HL-60/S4 (cell line): ENCODE data around the gene C11orf52.
"Not testable (repeated sequence)": the region's sequence is repeated elsewhere in the genome, so short reads cannot be mapped to it uniquely, and the experiment has no call there.

Experiments
- in situ Hi-C: fragments of 300-500 bp; cut with MboI; formaldehyde crosslinking; loops from 2 replicates; pipeline ENCODE4 v1.14.3; 2022; ENCODE audit warnings: low sequenced_read_pairs

C11orf52 gene

GRCh38 chr11:111912535-111912934 lies 6.2 kb upstream of the C11orf52 start, which contains the start of gene HSPB2:
Gene HSPB2, plus strand, starts transcription at chr11:111912734. Its CDS starts 96 bp downstream, at chr11:111912830.
- in situ Hi-C loops: no loop called here

GRCh38 chr11:111913031-111913861 lies 5.5 kb upstream of the C11orf52 start:
- in situ Hi-C loops: no loop called here

DNA sequence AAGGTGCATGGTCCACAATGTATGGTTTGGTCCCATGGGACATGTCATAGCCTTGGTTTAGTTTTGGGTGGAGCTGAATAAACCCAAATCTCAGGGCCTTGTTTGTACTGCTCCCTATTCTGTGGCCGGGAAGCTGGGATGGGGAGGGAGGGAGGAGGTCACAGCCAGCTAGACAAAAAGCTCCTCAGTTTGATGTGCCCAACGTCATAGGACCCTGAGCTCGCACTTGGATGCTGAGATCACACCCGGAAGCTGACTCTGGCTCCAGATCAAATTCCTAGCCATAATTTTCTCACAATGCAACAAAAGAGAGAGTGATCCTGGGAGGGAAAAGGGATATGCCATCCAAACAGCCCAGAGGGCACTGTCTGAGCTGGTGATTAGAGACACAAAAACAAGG lies 4.7 kb upstream of the C11orf52 start:
- in situ Hi-C loops: no loop called here

DNA sequence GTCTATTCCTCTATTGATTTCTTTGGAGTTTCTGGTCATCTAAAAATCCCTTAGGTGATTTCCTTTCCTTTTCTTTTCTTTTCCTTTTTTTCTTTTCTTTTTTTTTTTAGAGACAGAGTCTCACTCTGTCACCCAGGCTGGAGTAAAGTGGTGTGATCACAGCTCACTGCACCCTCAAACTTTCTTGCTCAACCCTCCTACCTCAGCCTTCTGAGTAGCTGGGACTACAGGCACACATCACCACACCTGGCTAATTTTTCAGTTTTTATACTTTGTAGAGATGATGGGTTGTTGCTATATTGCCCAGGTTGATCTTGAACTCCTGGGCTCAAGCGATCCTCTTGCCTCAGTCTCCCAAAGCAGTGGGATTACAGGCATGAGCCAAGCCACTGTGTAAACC lies 1.9 kb upstream of the C11orf52 start:
- in situ Hi-C loops: no loop called here

- in situ Hi-C loops: no loop called here
These were observed 1.4 kb upstream of the C11orf52 start for GRCh38 chr11:111917312-111917711.

DNA sequence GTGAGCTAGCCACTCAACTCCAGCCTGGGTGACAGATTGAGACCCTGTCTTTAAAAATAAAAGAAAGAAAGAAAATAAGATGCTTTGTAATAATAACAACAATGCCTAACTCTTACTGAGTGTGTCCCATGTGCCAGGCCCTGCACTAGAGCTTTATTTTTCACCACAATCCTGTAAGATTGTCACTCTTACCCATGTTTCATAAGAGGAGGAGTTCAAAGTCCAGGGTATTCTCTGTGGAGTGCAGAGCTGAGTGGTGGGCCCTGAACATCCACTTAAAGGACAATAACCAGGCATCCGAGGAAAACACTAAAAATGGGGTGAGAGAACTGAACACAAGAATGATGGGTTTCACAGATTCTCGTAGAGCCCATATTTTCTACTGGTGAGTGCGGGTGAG lies 925 bp upstream of the C11orf52 start:
- in situ Hi-C loops: no loop called here

DNA sequence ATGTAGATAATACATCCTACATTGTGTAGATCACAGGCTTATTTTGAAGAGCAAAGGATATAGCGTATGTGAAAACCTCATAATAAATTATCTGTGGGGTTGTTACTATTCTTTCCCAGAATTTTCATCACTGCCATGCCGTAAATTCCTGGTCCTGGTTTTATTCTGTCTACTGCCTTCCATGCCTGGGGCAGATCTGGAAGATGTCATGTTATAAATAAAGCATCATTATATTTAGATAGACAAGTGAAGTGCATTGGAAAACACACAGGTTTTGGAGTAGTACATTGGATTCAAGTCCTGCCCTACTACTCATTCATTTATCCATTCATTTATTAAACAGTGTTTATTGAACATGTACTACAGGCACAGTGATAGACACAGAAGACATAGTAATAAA lies 2.2 kb downstream of the C11orf52 start:
- in situ Hi-C loops: no loop called here

- in situ Hi-C loops: no loop called here
These were observed 3.0 kb downstream of the C11orf52 start for GRCh38 chr11:111921541-111922230.

DNA sequence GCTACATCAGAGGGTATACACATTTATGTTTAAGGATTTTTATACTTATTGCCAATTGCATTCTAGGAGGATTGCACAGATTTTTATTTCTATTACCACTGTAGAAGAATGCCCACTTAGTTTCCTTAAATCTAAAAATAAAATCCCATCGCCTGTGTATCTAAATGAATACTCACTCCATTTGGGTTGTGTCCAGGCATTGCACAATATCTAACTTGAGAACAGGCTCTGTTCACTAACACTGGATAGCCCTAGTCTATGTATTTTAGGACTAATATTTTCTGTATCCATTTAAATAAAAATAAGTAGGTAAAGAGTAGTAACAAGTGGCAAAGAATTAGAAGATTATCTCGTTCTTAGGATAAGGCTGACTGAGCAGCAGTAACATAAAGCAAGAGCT lies 4.1 kb downstream of the C11orf52 start:
- in situ Hi-C loops: no loop called here

DNA sequence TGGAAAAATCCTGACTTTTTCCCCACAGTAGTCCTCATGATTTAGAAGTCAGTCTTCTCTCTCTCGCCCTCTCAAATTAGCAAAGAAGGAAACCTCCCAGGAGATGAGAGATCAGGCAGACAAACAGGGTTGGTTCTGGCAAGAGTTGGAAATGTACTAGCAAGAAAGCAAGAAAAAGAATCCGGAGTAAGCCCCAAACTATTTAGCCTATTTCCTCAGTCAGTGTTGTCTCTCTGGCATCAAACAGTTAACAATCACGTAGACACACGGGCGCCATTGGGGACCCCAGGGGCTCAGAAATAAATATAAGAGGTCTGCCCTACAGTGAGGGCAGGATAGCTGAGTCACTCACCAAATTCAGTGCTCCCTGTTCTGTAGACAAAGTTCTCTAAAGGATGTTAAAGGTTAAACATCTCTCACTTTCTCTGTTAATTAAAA lies 4.7 kb downstream of the C11orf52 start:
- in situ Hi-C loops: no loop called here

- in situ Hi-C loops: no loop called here
These were observed 5.2 kb downstream of the C11orf52 start for GRCh38 chr11:111923951-111924350.

- in situ Hi-C loops: no loop called here
These were observed 7.2 kb downstream of the C11orf52 start for GRCh38 chr11:111925953-111926352.

DNA sequence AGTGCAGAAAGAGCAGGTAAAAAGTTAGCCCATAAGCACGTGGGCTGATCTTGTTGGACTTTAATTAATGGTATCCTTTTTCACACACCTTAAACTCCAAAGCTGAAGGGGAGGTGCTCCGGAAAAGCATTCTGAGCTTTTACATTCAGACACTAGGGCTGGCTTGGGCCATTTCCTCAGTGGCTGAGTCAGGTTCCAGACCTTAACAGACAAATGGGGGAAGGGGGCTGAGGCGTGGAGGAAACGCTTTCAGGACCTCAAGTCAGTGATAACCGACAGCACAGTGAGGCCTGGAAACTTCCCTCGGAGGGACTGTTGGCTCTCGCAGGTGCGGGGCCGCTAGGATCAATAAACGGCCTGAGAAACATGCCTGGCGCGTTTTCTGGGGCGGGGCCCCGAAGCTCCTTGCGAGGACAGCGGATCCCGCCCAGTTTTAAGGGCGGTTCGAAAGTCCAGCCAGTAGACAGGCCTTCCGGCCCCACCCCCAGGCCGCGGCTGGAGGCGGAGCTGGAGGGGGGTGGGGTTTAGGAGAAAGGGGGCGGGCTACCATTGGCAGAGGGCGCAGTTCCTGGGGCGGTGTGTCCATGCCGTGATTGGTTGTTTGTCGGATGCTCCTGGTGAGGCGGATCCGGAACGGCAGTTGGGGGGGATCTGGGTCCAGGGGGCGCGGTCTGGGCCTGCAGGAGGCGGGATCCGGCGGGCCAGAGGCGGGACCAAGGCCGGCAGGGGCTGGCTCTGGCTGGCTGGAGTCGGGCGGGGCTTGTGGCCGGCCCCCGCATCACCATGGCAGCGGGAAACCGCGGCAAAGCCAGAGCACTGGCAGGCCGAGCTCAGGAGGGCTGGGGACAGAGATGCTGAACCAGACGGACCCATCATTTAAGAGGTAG lies 8.0 kb downstream of the C11orf52 start:
- in situ Hi-C loops: no loop called here

DNA sequence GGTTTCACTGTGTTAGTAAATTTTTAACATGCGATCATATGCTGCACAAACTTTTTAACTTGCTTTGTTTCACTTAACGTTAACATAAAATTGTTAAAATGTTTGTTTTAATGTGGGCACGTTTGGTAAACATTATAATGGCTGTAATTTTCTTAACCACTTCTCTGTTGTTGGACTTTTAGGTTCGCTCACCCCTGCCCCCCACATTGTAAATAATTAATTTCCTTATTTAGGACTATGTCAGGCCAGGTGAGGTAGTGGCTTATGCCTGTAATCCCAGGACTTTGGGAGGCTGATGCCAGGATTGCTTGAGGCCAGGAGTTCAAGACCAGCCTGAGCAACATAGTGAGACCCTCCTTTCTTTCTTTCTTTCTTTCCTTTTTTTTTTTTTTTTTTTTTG lies 11.8 kb downstream of the C11orf52 start:
- in situ Hi-C loops: no loop called here

GRCh38 chr11:111932611-111932950 lies 13.9 kb downstream of the C11orf52 start:
- in situ Hi-C loops: no loop called here

- in situ Hi-C loops: not testable (repeated sequence)
These were observed 14.5 kb downstream of the C11orf52 start for GRCh38 chr11:111933176-111933575.

GRCh38 chr11:111933872-111934271 lies 15.2 kb downstream of the C11orf52 start:
- in situ Hi-C loops: no loop called here

DNA sequence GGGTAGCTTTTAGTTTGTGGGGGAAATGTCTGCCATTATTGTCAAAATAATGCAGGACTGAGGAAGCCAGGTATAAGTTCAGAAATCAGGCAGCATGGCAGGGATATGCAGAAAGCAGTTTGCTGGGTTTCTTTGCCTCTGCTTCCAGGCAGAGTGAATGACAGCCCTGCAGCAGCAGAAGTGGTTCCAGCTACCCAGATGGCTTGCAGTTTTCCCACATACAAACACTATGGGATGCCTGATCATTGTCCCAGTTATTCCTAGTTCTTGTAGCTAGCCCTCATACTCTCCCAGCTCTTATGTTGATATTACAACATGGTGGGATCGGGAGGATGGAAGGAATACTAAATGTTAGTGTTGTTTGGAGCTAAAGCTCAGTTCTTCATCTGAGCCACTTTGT lies 15.6 kb downstream of the C11orf52 start:
- in situ Hi-C loops: no loop called here

- in situ Hi-C loops: no loop called here
These were observed 16.8 kb downstream of the C11orf52 start for GRCh38 chr11:111935317-111936039.

DNA sequence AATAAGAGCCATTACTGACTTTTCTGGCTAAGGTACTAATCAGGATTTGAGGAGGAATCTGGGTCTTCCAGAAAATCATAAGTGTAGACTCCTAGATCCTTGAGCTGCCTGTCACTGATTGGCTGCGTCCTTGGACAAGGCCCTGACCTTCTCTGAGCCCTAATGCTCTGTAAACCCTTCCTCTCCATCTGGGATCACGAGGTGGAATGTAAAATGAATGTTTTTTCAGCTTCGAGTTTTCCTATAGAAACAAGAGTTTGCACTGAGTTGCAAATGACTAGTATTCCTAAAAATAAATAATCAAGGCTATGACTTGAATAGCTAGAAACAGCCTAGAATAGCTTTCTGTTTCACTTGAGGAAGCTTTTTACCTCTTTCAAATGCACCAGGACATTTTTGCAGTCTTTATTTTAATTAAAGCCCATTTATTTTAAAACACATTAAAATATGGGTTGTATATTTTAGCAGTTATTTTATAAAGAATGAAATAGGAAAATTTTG lies 17.4 kb downstream of the C11orf52 start:
- in situ Hi-C loops: no loop called here

GRCh38 chr11:111937461-111937769 lies 18.7 kb downstream of the C11orf52 start:
- in situ Hi-C loops: no loop called here
